IMR-90 (cell line): Measurements from ENCODE around the gene ALOX5AP. TPM values are rescaled to one million over a fixed set of nuclear protein-coding genes. Genes with fewer than 3 reads are reported as not detected.

ENCODE experiments used
- ATAC-seq: fragments of 200-7000 bp; cut with Tn5 transposase; 2 replicates; pipeline ENCODE4 v1.9.1; 2020; ENCODE audit warnings: low read depth, mild to moderate bottlenecking, moderate library complexity
- BruUV-seq: library from RNA; stranded (reverse); fragments of 400-500 nt; replicated peaks from 2 replicates; lab custom pipeline; 2021; lab: Mats Ljungman, UMichigan
- CTCF ChIA-PET: fragments of 300-600 bp; formaldehyde crosslinking; extraction: SDS; loops from one replicate; lab custom pipeline; 2021; ENCODE audit warnings: antibody characterized with exemption; lab: Yijun Ruan, JAX
- POLR2A ChIA-PET: fragments of 300-600 bp; sonication (Branson Sonifier 250); formaldehyde crosslinking; loops from one replicate; lab custom pipeline; 2022; ENCODE audit warnings: antibody characterized with exemption; ENCODE audit not compliant: unreplicated experiment; lab: Charles Lee
- DNase-seq: peaks from one replicate; pipeline ENCODE4 v3.0.0; 2013
- H2AFZ ChIP-seq: replicated peaks from 2 replicates; pipeline ENCODE3; 2013; ENCODE audit warnings: low read length, mild to moderate bottlenecking; ENCODE audit not compliant: poor library complexity
- H2AK5ac ChIP-seq: 2 replicates; pipeline ENCODE4 v1.6.1; 2013; ENCODE audit warnings: low read depth, low read length, inconsistent platforms
- H2AK9ac ChIP-seq: replicated peaks from 2 replicates; pipeline ENCODE3; 2013; ENCODE audit warnings: mild to moderate bottlenecking, low read depth, low read length, moderate library complexity; ENCODE audit not compliant: poor library complexity
- H2BK120ac ChIP-seq: 2 replicates; pipeline ENCODE4 v1.6.1; 2013; ENCODE audit warnings: low read depth, low read length, inconsistent platforms
- H2BK15ac ChIP-seq: 3 replicates; pipeline ENCODE4 v1.6.1; 2013; ENCODE audit warnings: low read depth, low read length, inconsistent platforms
- H2BK20ac ChIP-seq: 2 replicates; pipeline ENCODE4 v1.6.1; 2013; ENCODE audit warnings: low read depth, mild to moderate bottlenecking, inconsistent platforms, low read length, moderate library complexity
- H2BK5ac ChIP-seq: 2 replicates; pipeline ENCODE4 v1.6.1; 2013; ENCODE audit warnings: mild to moderate bottlenecking, low read depth, low read length, inconsistent platforms; ENCODE audit not compliant: poor library complexity, severe bottlenecking
- H3K14ac ChIP-seq: replicated peaks from 2 replicates; pipeline ENCODE4 v1.6.1; 2013; ENCODE audit warnings: low read depth, low read length, inconsistent platforms
- H3K18ac ChIP-seq: 2 replicates; pipeline ENCODE4 v1.6.1; 2013; ENCODE audit warnings: low read depth, low read length, control low read depth
- H3K23ac ChIP-seq: 2 replicates; pipeline ENCODE4 v1.6.1; 2013; ENCODE audit warnings: low read depth, low read length, inconsistent platforms
- H3K27ac ChIP-seq: 2 replicates; pipeline ENCODE4 v1.5.1; 2013; ENCODE audit warnings: mild to moderate bottlenecking, control low read depth, low read length; ENCODE audit not compliant: insufficient read depth
- H3K27me3 ChIP-seq: 2 replicates; pipeline ENCODE4 v1.6.1; 2013; ENCODE audit warnings: low read length; ENCODE audit not compliant: control insufficient read depth, insufficient read depth
- H3K36me3 ChIP-seq: 2 replicates; pipeline ENCODE4 v1.6.1; 2013; ENCODE audit warnings: low read length, mixed read lengths; ENCODE audit not compliant: control insufficient read depth, insufficient read depth
- H3K4ac ChIP-seq: 2 replicates; pipeline ENCODE4 v1.6.1; 2013; ENCODE audit warnings: low read depth, low read length, inconsistent platforms
- H3K4me1 ChIP-seq: 2 replicates; pipeline ENCODE4 v1.6.1; 2013; ENCODE audit warnings: low read length, mixed read lengths; ENCODE audit not compliant: control insufficient read depth, insufficient read depth
- H3K4me2 ChIP-seq: 2 replicates; pipeline ENCODE4 v1.6.1; 2013; ENCODE audit warnings: low read depth, mild to moderate bottlenecking, control low read depth, low read length, moderate library complexity
- H3K4me3 ChIP-seq: 2 replicates; pipeline ENCODE4 v1.5.1; 2013; ENCODE audit warnings: low read depth, mild to moderate bottlenecking, control low read depth, low read length, moderate library complexity; ENCODE audit not compliant: insufficient read depth
- H3K56ac ChIP-seq: 2 replicates; pipeline ENCODE4 v1.6.1; 2013; ENCODE audit warnings: low read length, inconsistent platforms; ENCODE audit not compliant: insufficient read depth; ENCODE audit errors: extremely low read depth
- H3K79me1 ChIP-seq, 2 experiments: 2 replicates each; pipeline ENCODE4 v1.6.1; 2013; ENCODE audit warnings: low read length in 2 of 2, inconsistent platforms in 1 of 2, low read depth in 1 of 2
- H3K9ac ChIP-seq: 2 replicates; pipeline ENCODE4 v1.6.1; 2013; ENCODE audit warnings: low read depth, low read length, control low read depth
- H3K9me1 ChIP-seq: 2 replicates; pipeline ENCODE4 v1.6.1; 2013; ENCODE audit warnings: low read length, inconsistent platforms; ENCODE audit not compliant: insufficient read depth
- H3K9me3 ChIP-seq: 2 replicates; pipeline ENCODE4 v1.6.1; 2013; ENCODE audit warnings: low read length; ENCODE audit not compliant: control insufficient read depth, insufficient read depth
- H4K20me1 ChIP-seq: 2 replicates; pipeline ENCODE4 v1.6.1; 2013; ENCODE audit warnings: low read length, inconsistent platforms; ENCODE audit not compliant: insufficient read depth
- H4K5ac ChIP-seq: 2 replicates; pipeline ENCODE4 v1.6.1; 2013; ENCODE audit warnings: mild to moderate bottlenecking, low read depth, low read length, control low read depth
- H4K8ac ChIP-seq, 2 experiments: 2 replicates each; pipeline ENCODE4 v1.6.1; 2013; ENCODE audit warnings: low read depth in 2 of 2, low read length in 2 of 2, control low read depth in 1 of 2, inconsistent platforms in 1 of 2
- H4K91ac ChIP-seq: 2 replicates; pipeline ENCODE4 v1.6.1; 2013; ENCODE audit warnings: low read depth, low read length, inconsistent platforms; ENCODE audit not compliant: insufficient read depth
- CHD1 ChIP-seq: IDR thresholded peaks from 2 replicates; pipeline ENCODE4 v1.6.1; 2012; ENCODE audit warnings: low read depth, low read length, improper control_type of control experiment
- MAZ ChIP-seq: IDR thresholded peaks from 2 replicates; pipeline ENCODE4 v1.6.1; 2012; ENCODE audit warnings: low read depth, mild to moderate bottlenecking, low read length, improper control_type of control experiment, moderate library complexity, borderline replicate concordance
- POLR2A ChIP-seq: IDR thresholded peaks from 2 replicates; pipeline ENCODE4 v1.6.1; 2012; ENCODE audit warnings: mild to moderate bottlenecking, low read depth, low read length
- RCOR1 ChIP-seq: IDR thresholded peaks from 2 replicates; pipeline ENCODE4 v1.6.1; 2012; ENCODE audit warnings: mild to moderate bottlenecking, low read length, improper control_type of control experiment; ENCODE audit not compliant: insufficient replicate concordance
- WGBS, 2 experiments: methylation state at CpG; one replicate each; pipeline versions ENCODE4 v1.1.5 to v1.1.7; 2013; ENCODE audit warnings: missing lambda C conversion rate in 2 of 2; ENCODE audit not compliant: insufficient read length in 1 of 2; ENCODE audit errors: extremely low coverage in 2 of 2; 5-methylcytosine and 5-hydroxymethylcytosine counted together
- dilution Hi-C: fragments of 300-500 bp; cut with HindIII; formaldehyde crosslinking; loops from one replicate; pipeline ENCODE4 v1.14.3; 2018; ENCODE audit warnings: low sequenced_read_pairs; ENCODE audit not compliant: unreplicated experiment
- in situ Hi-C: fragments of 300-500 bp; cut with MboI; formaldehyde crosslinking; loops from 3 replicates; pipeline ENCODE4 v1.14.3; 2019; ENCODE audit warnings: low sequenced_read_pairs, inconsistent platforms, mixed read lengths
- intact Hi-C: fragments of 100-400 bp; cut with micrococcal nuclease; formaldehyde crosslinking; loops from 2 replicates; pipeline ENCODE4 v1.10.0; 2022
- polyA plus RNA-seq, 3 experiments: library from polyadenylated mRNA; depleted of rRNA; stranded (reverse); fragments of >200 nt; gene quantifications; 2 replicates each; pipeline ENCODE4 v1.2.3, GENCODE V29; 2012; ENCODE audit warnings: low replicate concordance in 1 of 3
- total RNA-seq: library from RNA; depleted of rRNA; stranded (reverse); fragments of >200 nt; gene quantifications from 2 replicates; pipeline ENCODE4 v1.2.3, GENCODE V29; 2012

ALOX5AP gene
- total and polyA plus RNA-seq, 2 of the 4 experiments (the other 2 are of a cell fraction) = 0.62 TPM; not detected in 1

GRCh38 chr13:30722361-30722760 lies 13.0 kb upstream of the ALOX5AP start:
- no peaks in the 10 kb centered on the region for H3K79me1 ChIP-seq
- H3K9me1 ChIP-seq = peaks cover 8% of the 10 kb centered on the region
- no peak overlapping the region for H4K8ac ChIP-seq
- H2AK9ac ChIP-seq = no peak overlapping the region
- CTCF ChIA-PET = no interaction called here
- H2BK120ac ChIP-seq = peak overlapping the region; percentile 24; the same call in 1 of the 2 replicates
- H2AFZ ChIP-seq = no peak overlapping the region
- dilution Hi-C loops = no loop called here
- H3K4ac ChIP-seq = peak overlapping the region; percentile 11; the same call in 1 of the 2 replicates
- H3K9me3 ChIP-seq = no peaks in the 10 kb centered on the region
- POLR2A ChIA-PET = no interaction called here
- H3K14ac ChIP-seq = peak overlapping the region; percentile 41; the same call in 1 of the 2 replicates
- no peak for ATAC-seq
- H3K4me2 ChIP-seq = no peak overlapping the region
- H2BK5ac ChIP-seq = no peak overlapping the region
- no peaks in the 10 kb centered on the region for H3K27me3 ChIP-seq
- H3K18ac ChIP-seq = no peak overlapping the region
- peak overlapping the region; percentile 87; the same call in 1 of the 3 replicates for H2BK15ac ChIP-seq
- DNase-seq = peak; percentile 66
- in situ Hi-C loops = no loop called here
- no peak for TF ChIP-seq RCOR1
- no peak for TF ChIP-seq MAZ
- TF ChIP-seq CHD1 = no peak
- TF ChIP-seq POLR2A = no peak
- intact Hi-C loops = no loop called here
- WGBS, 2 experiments = no CpG with 5 or more reads among the region's 2 CpGs
- H3K27ac ChIP-seq = no peak overlapping the region
- H3K4me1 ChIP-seq = peaks cover 13% of the 10 kb centered on the region
- no peaks in the 10 kb centered on the region for H3K36me3 ChIP-seq
- H2AK5ac ChIP-seq = peak overlapping the region; percentile 65; the same call in 1 of the 2 replicates
- H3K9ac ChIP-seq = no peak overlapping the region
- no peak overlapping the region for H3K4me3 ChIP-seq
- no peak overlapping the region for H4K5ac ChIP-seq
- H4K20me1 ChIP-seq = no peaks in the 10 kb centered on the region; the same call in 1 of the 2 replicates
- no peak overlapping the region for H3K23ac ChIP-seq
- no peak overlapping the region for H3K56ac ChIP-seq
- BruUV-seq = no TSS peak
- H2BK20ac ChIP-seq = 0 out of 2 replicates have a peak overlapping the region, but pooled peaks have one; percentile 18
- H4K91ac ChIP-seq = no peak overlapping the region
